ENCODE measurements around the gene RAP2A. TPM values are rescaled to one million over a fixed set of nuclear protein-coding genes. Genes with fewer than 3 reads are reported as not detected.

Gene RAP2A
- total RNA-seq, 1 donor from 2014 or later: 42.5 TPM

GRCh38 chr13:97440598-97441170 lies 6.7 kb downstream of the RAP2A start:
- Histone ChIP-seq H3K9me3 (no peaks in the 10 kb centered on the region), H3K36me3 (no peaks in the 10 kb centered on the region), H3K4me3 (no peak overlapping the region), H3K4me1 (peaks cover 33% of the 10 kb centered on the region), H3K27me3 (ENCODE audit: low read depth) (no peaks in the 10 kb centered on the region), H3K27ac (no peak overlapping the region)
- DNase-seq (no peak), ATAC-seq (no peak)
- TF ChIP-seq CTCF (IDR thresholded peaks at IDR 0.05): no peak
- intact Hi-C loops (cut with DNase I): no loop called here

DNA sequence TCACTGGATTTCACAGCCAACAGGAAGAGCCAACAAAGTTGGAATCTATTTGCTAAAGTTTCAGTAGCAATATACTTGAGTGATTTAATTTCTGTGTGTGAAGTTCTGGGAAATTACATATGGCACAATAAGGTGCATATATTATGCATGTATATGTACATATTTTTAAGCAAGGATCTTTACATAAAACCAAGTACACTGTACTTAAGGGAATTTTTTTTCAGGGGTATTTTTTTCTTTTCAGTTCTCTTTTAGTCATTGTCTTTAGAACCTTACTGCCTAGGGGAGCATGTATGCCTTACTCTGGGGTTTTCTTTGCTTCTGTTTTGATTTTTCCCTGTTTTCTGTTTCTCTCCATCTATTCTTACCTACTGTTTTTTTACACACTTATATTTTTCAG lies 7.4 kb downstream of the RAP2A start:
- intact Hi-C loops (cut with DNase I): no loop called here
- no peaks in the 10 kb centered on the region for H3K9me3 ChIP-seq
- H3K36me3 ChIP-seq: no peaks in the 10 kb centered on the region
- H3K4me1 ChIP-seq: peaks cover 26% of the 10 kb centered on the region
- no peak overlapping the region for H3K27ac ChIP-seq
- TF ChIP-seq CTCF (IDR thresholded peaks at IDR 0.05): no peak
- ATAC-seq (no peak), DNase-seq (no peak)
- no peak overlapping the region for H3K4me3 ChIP-seq
- no peaks in the 10 kb centered on the region for H3K27me3 ChIP-seq (ENCODE audit: low read depth)

- H3K27me3 ChIP-seq (ENCODE audit: low read depth): no peaks in the 10 kb centered on the region
- no peak for ATAC-seq
- no peaks in the 10 kb centered on the region for H3K36me3 ChIP-seq
- DNase-seq: no peak
- no peak for TF ChIP-seq CTCF (IDR thresholded peaks at IDR 0.05)
- no peak overlapping the region for H3K4me3 ChIP-seq
- no peaks in the 10 kb centered on the region for H3K9me3 ChIP-seq
- H3K27ac ChIP-seq: no peak overlapping the region
- intact Hi-C loops (cut with DNase I): no loop called here
- H3K4me1 ChIP-seq: no peaks in the 10 kb centered on the region
These were observed 11.7 kb downstream of the RAP2A start for GRCh38 chr13:97445522-97446187.

DNA sequence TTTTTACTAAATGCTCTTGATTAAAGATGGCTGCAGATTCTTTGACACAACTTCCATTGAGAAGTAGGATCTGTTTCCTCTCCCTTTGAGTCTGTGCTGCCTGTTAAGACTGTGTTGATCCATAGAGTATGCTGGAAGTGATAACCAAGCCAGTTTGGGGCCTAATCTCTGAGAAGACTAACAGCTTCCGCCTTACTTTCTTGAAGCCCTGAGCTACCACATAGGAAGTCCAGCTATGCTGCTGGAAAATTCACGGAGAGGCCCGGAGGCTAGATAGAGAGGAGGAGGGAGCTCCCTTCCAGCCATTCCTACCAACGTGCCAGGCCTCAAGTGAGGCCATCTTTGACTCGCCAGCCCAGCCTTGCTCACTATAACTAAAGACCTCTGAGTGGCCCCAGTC lies 12.5 kb downstream of the RAP2A start:
- Histone ChIP-seq H3K27ac (no peak overlapping the region), H3K4me3 (no peak overlapping the region), H3K36me3 (no peaks in the 10 kb centered on the region), H3K9me3 (no peaks in the 10 kb centered on the region), H3K4me1 (no peaks in the 10 kb centered on the region), H3K27me3 (ENCODE audit: low read depth) (no peaks in the 10 kb centered on the region)
- no peak for ATAC-seq
- TF ChIP-seq CTCF (IDR thresholded peaks at IDR 0.05): no peak
- DNase-seq: no peak
- intact Hi-C loops (cut with DNase I): no loop called here

DNA sequence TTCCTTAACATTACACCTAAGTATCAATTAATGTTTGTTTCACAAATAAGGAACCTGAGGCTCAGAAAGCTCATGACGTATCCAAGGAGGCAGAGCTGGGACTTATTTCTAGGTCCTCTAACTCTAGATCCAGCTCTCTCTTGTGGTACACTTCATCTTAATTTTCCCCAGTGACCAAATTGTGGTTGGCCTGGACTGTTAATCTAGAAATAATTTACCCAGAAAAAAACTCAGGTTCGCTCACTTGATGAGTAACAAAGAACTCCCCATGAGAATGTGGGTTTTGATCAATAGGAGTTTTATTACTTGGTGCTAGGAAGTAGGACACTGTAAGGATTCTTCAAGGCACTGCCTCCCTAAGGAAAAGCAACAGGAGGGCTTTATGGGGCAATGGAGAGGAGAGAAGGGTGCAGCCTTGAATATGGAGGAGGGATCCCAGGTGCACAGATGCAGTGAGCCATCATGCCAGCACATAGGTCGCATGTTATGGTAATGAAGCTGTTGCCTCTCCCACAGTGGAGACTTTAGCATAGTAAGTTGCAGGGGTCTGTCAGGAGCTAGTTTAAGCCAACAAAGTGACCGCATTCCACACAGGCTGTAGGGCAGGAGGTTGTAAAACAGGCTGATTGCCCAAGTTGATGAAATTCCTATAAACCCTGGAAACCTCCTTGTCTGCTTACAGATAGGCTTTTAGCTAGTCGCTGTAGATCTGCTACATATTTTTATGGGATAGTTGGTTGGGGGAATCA lies 14.7 kb downstream of the RAP2A start:
- DNase-seq: no peak
- intact Hi-C loops (cut with DNase I): no loop called here
- TF ChIP-seq CTCF (IDR thresholded peaks at IDR 0.05): no peak
- Histone ChIP-seq H3K4me1 (no peaks in the 10 kb centered on the region), H3K36me3 (no peaks in the 10 kb centered on the region), H3K4me3 (no peak overlapping the region), H3K27ac (no peak overlapping the region), H3K9me3 (no peaks in the 10 kb centered on the region), H3K27me3 (ENCODE audit: low read depth) (no peaks in the 10 kb centered on the region)
- no peak for ATAC-seq

Data from lower lobe of right lung (tissue), 2 donors.